Measurements from ENCODE around the gene SRPK2. TPM values are rescaled to one million over a fixed set of nuclear protein-coding genes. Genes with fewer than 3 reads are reported as not detected.

The SRPK2 gene
- total RNA-seq, 1 donor from 2014 or later, result 249 TPM

GRCh38 chr7:105157278-105157677, 231.4 kb downstream of the SRPK2 start:
- no peak for DNase-seq (ENCODE audit: low spot score in 2 of 2)
- no peak for FAIRE-seq

GRCh38 chr7:105156731-105157130, 232.0 kb downstream of the SRPK2 start:
- FAIRE-seq (no peak), DNase-seq (ENCODE audit: low spot score in 2 of 2) (no peak)

GRCh38 chr7:105154084-105154483, 234.6 kb downstream of the SRPK2 start:
- FAIRE-seq, result no peak

GRCh38 chr7:105153531-105153930, 235.2 kb downstream of the SRPK2 start:
- FAIRE-seq (no peak), DNase-seq (ENCODE audit: low spot score in 2 of 2) (no peak)

More at GRCh38 chr7:105154084-105154483, 234.6 kb downstream of the SRPK2 start:
- no peak for DNase-seq (ENCODE audit: low spot score in 2 of 2)

GRCh38 chr7:105151152-105151551, 237.6 kb downstream of the SRPK2 start:
- FAIRE-seq (no peak), DNase-seq (ENCODE audit: low spot score in 2 of 2) (no peak)

GRCh38 chr7:105149827-105150226, 238.9 kb downstream of the SRPK2 start:
- DNase-seq (ENCODE audit: low spot score in 2 of 2), result no peak
- no peak for FAIRE-seq

- DNase-seq (ENCODE audit: low spot score in 2 of 2) (peak in 1 of 2 donors; percentile 6), FAIRE-seq (no peak)
Measured at GRCh38 chr7:105141068-105141467, 247.7 kb downstream of the SRPK2 start.

- no peak for FAIRE-seq
Measured at GRCh38 chr7:105139381-105139780, 249.3 kb downstream of the SRPK2 start.

GRCh38 chr7:105137898-105138297, 250.8 kb downstream of the SRPK2 start:
- DNase-seq (ENCODE audit: low spot score in 2 of 2) (no peak), FAIRE-seq (no peak)

More at GRCh38 chr7:105139381-105139780, 249.3 kb downstream of the SRPK2 start:
- DNase-seq (ENCODE audit: low spot score in 2 of 2), result no peak

- no peak for DNase-seq (ENCODE audit: low spot score in 2 of 2)
- no peak for FAIRE-seq
Measured at GRCh38 chr7:105136221-105136620, 252.5 kb downstream of the SRPK2 start.

- DNase-seq (ENCODE audit: low spot score in 2 of 2) (no peak), FAIRE-seq (no peak)
Measured at GRCh38 chr7:105133986-105134655, 254.6 kb downstream of the SRPK2 start.

- FAIRE-seq, result no peak
- no peak for DNase-seq (ENCODE audit: low spot score in 2 of 2)
Measured at GRCh38 chr7:105133358-105133757, 255.4 kb downstream of the SRPK2 start.

- FAIRE-seq, result no peak
Measured at GRCh38 chr7:105132835-105133234, 255.9 kb downstream of the SRPK2 start.

GRCh38 chr7:105132335-105132734, 256.4 kb downstream of the SRPK2 start:
- FAIRE-seq (no peak), DNase-seq (ENCODE audit: low spot score in 2 of 2) (no peak)

More at GRCh38 chr7:105132835-105133234, 255.9 kb downstream of the SRPK2 start:
- DNase-seq (ENCODE audit: low spot score in 2 of 2), result no peak

GRCh38 chr7:105131890-105132289, 256.8 kb downstream of the SRPK2 start:
- DNase-seq (ENCODE audit: low spot score in 2 of 2), result no peak

GRCh38 chr7:105131033-105131656, 257.6 kb downstream of the SRPK2 start:
- no peak for DNase-seq (ENCODE audit: low spot score in 2 of 2)
- FAIRE-seq, result no peak

More at GRCh38 chr7:105131890-105132289, 256.8 kb downstream of the SRPK2 start:
- no peak for FAIRE-seq

- FAIRE-seq (no peak), DNase-seq (ENCODE audit: low spot score in 2 of 2) (no peak)
Measured at GRCh38 chr7:105130580-105130979, 258.1 kb downstream of the SRPK2 start.

- FAIRE-seq (no peak), DNase-seq (ENCODE audit: low spot score in 2 of 2) (no peak)
Measured at GRCh38 chr7:105130048-105130447, 258.7 kb downstream of the SRPK2 start.

- FAIRE-seq (no peak), DNase-seq (ENCODE audit: low spot score in 2 of 2) (no peak)
Measured at GRCh38 chr7:105127179-105127578, 261.5 kb downstream of the SRPK2 start.

GRCh38 chr7:105126436-105126975, 262.2 kb downstream of the SRPK2 start:
- DNase-seq (ENCODE audit: low spot score in 2 of 2), result no peak
- FAIRE-seq, result no peak

- FAIRE-seq (no peak), DNase-seq (ENCODE audit: low spot score in 2 of 2) (no peak)
Measured at GRCh38 chr7:105125745-105126144, 263.0 kb downstream of the SRPK2 start.

- no peak for FAIRE-seq
- no peak for DNase-seq (ENCODE audit: low spot score in 2 of 2)
Measured at GRCh38 chr7:105122619-105123018, 266.1 kb downstream of the SRPK2 start.

All from frontal cortex (tissue), 4 donors.